Thoracic aorta (tissue), 2 donors: ENCODE measurements around the gene ZNF669. TPM values are rescaled to one million over a fixed set of nuclear protein-coding genes. Genes with fewer than 3 reads are reported as not detected.
A peak's percentile ranks its signal among the peaks of the same experiment; 100 is the strongest.

Experiments
- ATAC-seq: fragments of 150-250 bp; one replicate; pipeline ENCODE4 v1.8.0; 2017; ENCODE audit warnings: low read depth; ENCODE audit not compliant: insufficient number of reproducible peaks, low FRiP score
- DNase-seq: peaks from one replicate; pipeline ENCODE4 v3.0.0-alpha.2; 2020; ENCODE audit warnings: low spot score
- H3K27ac ChIP-seq, 2 donors: fragments of 200-600 bp; sonication (generic); 1 replicate in 1 of 2; 2 replicates in 1 of 2; pipeline ENCODE4 v1.5.1; 2016; ENCODE audit warnings: mild to moderate bottlenecking in 2 of 2, moderate library complexity in 2 of 2
- H3K27me3 ChIP-seq: fragments of 200-600 bp; sonication (generic); replicated peaks from 2 replicates; pipeline ENCODE4 v1.6.0; 2016; ENCODE audit warnings: mild to moderate bottlenecking; ENCODE audit not compliant: insufficient read depth
- H3K36me3 ChIP-seq: fragments of 200-600 bp; sonication (generic); one replicate; pipeline ENCODE4 v1.5.1; 2016
- H3K4me1 ChIP-seq, 2 donors: fragments of 200-600 bp; sonication (generic); 1 replicate in 1 of 2; 2 replicates in 1 of 2; pipeline versions ENCODE4 v1.5.1 to v1.6.0; 2016; ENCODE audit warnings: low read depth in 2 of 2, mild to moderate bottlenecking in 1 of 2; ENCODE audit not compliant: control insufficient read depth in 1 of 2
- H3K4me3 ChIP-seq: fragments of 200-600 bp; sonication (generic); 2 replicates; pipeline ENCODE4 v1.5.1; 2016; ENCODE audit warnings: mild to moderate bottlenecking
- H3K9me3 ChIP-seq: fragments of 200-600 bp; sonication (generic); 2 replicates; pipeline ENCODE4 v1.5.1; 2016
- total RNA-seq, 2 donors: library from RNA; depleted of rRNA; stranded (reverse); fragments of >200 nt; gene quantifications; one replicate each; pipeline versions ENCODE4 v1.1.0 to v1.2.3, GENCODE V29; 2016
- TF ChIP-seq, protein P1 (sequence below): fragments of 200-600 bp; sonication (generic); IDR thresholded peaks from one replicate; pipeline ENCODE4 v1.5.1; 2019; ENCODE audit warnings: antibody characterized with exemption

The ZNF669 gene
- total RNA-seq, 2 donors from 2014 or later: 3.2 to 4.2 TPM

- TF ChIP-seq, protein P1, sequence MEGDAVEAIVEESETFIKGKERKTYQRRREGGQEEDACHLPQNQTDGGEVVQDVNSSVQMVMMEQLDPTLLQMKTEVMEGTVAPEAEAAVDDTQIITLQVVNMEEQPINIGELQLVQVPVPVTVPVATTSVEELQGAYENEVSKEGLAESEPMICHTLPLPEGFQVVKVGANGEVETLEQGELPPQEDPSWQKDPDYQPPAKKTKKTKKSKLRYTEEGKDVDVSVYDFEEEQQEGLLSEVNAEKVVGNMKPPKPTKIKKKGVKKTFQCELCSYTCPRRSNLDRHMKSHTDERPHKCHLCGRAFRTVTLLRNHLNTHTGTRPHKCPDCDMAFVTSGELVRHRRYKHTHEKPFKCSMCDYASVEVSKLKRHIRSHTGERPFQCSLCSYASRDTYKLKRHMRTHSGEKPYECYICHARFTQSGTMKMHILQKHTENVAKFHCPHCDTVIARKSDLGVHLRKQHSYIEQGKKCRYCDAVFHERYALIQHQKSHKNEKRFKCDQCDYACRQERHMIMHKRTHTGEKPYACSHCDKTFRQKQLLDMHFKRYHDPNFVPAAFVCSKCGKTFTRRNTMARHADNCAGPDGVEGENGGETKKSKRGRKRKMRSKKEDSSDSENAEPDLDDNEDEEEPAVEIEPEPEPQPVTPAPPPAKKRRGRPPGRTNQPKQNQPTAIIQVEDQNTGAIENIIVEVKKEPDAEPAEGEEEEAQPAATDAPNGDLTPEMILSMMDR: no peak
- no peak for DNase-seq
These were observed 8.9 kb upstream of the ZNF669 start for GRCh38 chr1:247113094-247113497.

GRCh38 chr1:247112479-247112781 is 8.3 kb upstream of the ZNF669 start:
- Histone ChIP-seq H3K27me3 (no peaks in the 10 kb centered on the region), H3K4me1 (peaks cover 3 to 15% of the 10 kb centered on the region in 2 donors), H3K9me3 (no peaks in the 10 kb centered on the region), H3K36me3 (no peaks in the 10 kb centered on the region), H3K4me3 (peak overlapping the region; percentile 96), H3K27ac (peak overlapping the region in 1 of 2 donors; percentile 81)
- TF ChIP-seq, protein P1: no peak
- no peak for DNase-seq
- ATAC-seq: no peak

More at GRCh38 chr1:247113094-247113497, 8.9 kb upstream of the ZNF669 start:
- H3K36me3 ChIP-seq: no peaks in the 10 kb centered on the region
- H3K27ac ChIP-seq: no peak overlapping the region
- ATAC-seq: no peak
- no peaks in the 10 kb centered on the region for H3K9me3 ChIP-seq
- H3K4me1 ChIP-seq: peaks cover 3 to 15% of the 10 kb centered on the region in 2 donors
- no peaks in the 10 kb centered on the region for H3K27me3 ChIP-seq
- no peak overlapping the region for H3K4me3 ChIP-seq

DNA sequence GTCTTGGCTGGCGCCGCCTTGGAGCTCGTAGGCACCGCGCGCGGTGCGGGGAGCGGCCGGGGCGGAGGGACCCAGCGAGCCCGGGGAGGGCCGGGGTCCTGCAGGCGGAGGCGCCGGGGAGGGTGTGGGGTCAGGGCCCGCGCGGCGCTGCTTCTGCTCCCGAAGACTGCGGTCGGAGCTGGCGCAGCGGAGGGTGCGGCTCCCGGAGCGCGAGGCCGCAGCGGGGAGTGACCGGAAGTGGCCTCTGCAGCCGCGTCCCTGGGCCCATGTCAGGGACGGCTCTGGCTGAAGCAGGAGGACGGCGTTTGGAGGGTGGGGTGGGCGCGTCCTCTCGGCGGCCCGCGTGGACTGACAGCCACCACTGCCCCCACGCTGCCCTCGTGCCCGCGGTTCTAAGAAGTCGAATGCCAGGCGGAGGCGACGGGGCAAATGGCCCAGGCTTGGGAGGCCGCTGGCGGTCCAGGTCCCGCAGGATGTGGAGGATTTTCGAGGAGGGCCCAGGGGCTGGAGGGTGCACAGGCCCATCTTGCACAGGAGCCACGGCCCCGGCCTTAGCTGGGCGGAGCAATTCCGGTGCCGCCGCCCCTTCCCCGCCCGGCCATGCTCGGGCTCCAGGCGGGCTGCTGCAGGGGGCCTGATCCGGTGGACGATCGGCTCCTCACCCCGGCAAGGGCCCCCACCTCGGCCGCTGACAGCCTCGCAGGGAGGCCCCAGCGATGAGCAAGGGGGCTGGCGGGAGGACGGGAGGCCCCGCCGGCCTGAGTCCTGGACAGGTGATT is 7.7 kb upstream of the ZNF669 start:
- Histone ChIP-seq H3K4me3 (peak overlapping the region; percentile 96), H3K9me3 (no peaks in the 10 kb centered on the region), H3K4me1 (peaks cover 3 to 15% of the 10 kb centered on the region in 2 donors), H3K27ac (peak overlapping the region; percentile 73 to 81), H3K36me3 (no peaks in the 10 kb centered on the region), H3K27me3 (no peaks in the 10 kb centered on the region)
- no peak for DNase-seq
- TF ChIP-seq, protein P1: no peak
- peak; percentile 75 for ATAC-seq

GRCh38 chr1:247111259-247111699 is 7.1 kb upstream of the ZNF669 start:
- peak; percentile 14 for ATAC-seq

DNA sequence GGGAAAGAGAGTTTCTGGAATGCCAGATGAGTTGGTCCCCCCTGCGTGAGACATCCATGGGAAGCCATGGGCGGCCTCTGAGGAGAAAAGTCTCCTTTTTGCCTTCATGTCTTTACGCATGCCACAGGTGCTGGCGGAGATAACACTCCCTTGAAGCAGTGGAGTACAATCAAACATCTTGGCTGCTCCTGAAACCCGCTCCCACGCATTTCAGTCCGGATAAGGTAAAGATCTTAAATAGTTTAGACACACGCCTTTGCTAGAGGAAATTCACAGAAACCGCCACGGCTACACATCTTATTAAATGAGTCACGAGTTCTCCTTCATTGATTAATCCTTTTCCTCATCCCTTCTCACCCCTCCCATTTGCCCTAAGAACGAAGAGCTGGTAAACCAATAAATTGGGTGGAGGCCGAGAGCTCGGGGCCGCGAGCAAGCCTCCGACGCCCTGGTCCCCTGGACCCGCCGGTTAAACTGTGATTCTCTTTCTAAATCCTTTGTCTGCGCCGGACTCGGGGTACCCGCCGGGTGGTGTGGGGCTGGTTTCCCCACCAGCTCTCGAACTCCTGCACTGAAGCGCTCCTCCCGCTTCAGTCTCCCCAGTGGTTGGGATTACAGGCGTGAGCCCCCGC is 6.6 kb upstream of the ZNF669 start:
- Histone ChIP-seq H3K9me3 (no peaks in the 10 kb centered on the region), H3K4me1 (peaks cover 3 to 15% of the 10 kb centered on the region in 2 donors), H3K36me3 (no peaks in the 10 kb centered on the region), H3K4me3 (peak overlapping the region; percentile 96), H3K27ac (peak overlapping the region in 1 of 2 donors; percentile 81), H3K27me3 (no peaks in the 10 kb centered on the region)
- ATAC-seq (no peak), DNase-seq (no peak)
- TF ChIP-seq, protein P1: no peak

More at GRCh38 chr1:247111259-247111699, 7.1 kb upstream of the ZNF669 start:
- H3K27ac ChIP-seq: peak overlapping the region; percentile 73 to 81
- H3K4me3 ChIP-seq: peak overlapping the region; percentile 96
- DNase-seq: no peak
- no peaks in the 10 kb centered on the region for H3K9me3 ChIP-seq
- no peaks in the 10 kb centered on the region for H3K27me3 ChIP-seq
- H3K4me1 ChIP-seq: peaks cover 3 to 15% of the 10 kb centered on the region in 2 donors
- no peaks in the 10 kb centered on the region for H3K36me3 ChIP-seq
- TF ChIP-seq, protein P1: no peak
